Effector memory CD4-positive, alpha-beta T cell (primary cell): ENCODE measurements around the gene CTSA.

Source experiments
- DNase-seq, 3 donors: peaks; one replicate each; pipeline ENCODE4 v3.0.0-alpha.2; 2020
- H3K27ac ChIP-seq: 2 replicates; pipeline ENCODE4 v1.7.0; 2013; ENCODE audit warnings: mild to moderate bottlenecking, low read length, moderate library complexity; ENCODE audit not compliant: insufficient read depth, poor library complexity, severe bottlenecking
- H3K27me3 ChIP-seq: replicated peaks from 2 replicates; pipeline ENCODE4 v1.7.0; 2013; ENCODE audit warnings: mild to moderate bottlenecking, low read length; ENCODE audit not compliant: insufficient read depth, control insufficient read depth, poor library complexity, severe bottlenecking
- H3K36me3 ChIP-seq: 2 replicates; pipeline ENCODE4 v1.7.0; 2013; ENCODE audit warnings: mild to moderate bottlenecking, low read length, moderate library complexity; ENCODE audit not compliant: control insufficient read depth, insufficient read depth
- H3K4me1 ChIP-seq: 2 replicates; pipeline ENCODE4 v1.7.0; 2013; ENCODE audit warnings: low read length, mild to moderate bottlenecking; ENCODE audit not compliant: control insufficient read depth, insufficient read depth, poor library complexity, severe bottlenecking
- H3K4me3 ChIP-seq: 2 replicates; pipeline ENCODE4 v1.7.0; 2013; ENCODE audit warnings: low read length, low read depth, mild to moderate bottlenecking; ENCODE audit not compliant: insufficient read depth, poor library complexity, severe bottlenecking
- H3K9me3 ChIP-seq: 2 replicates; pipeline ENCODE4 v1.7.0; 2013; ENCODE audit warnings: mild to moderate bottlenecking, low read length, moderate library complexity; ENCODE audit not compliant: control insufficient read depth

Gene CTSA

GRCh38 chr20:45905505-45906079 is 14.5 kb downstream of the CTSA start:
- no peak overlapping the region for H3K27ac ChIP-seq
- no peak for DNase-seq
- no peaks in the 10 kb centered on the region for H3K4me1 ChIP-seq
- no peaks in the 10 kb centered on the region for H3K27me3 ChIP-seq
- no peak overlapping the region for H3K4me3 ChIP-seq
- H3K36me3 ChIP-seq, result no peaks in the 10 kb centered on the region
- no peaks in the 10 kb centered on the region for H3K9me3 ChIP-seq

- Histone ChIP-seq H3K9me3 (no peaks in the 10 kb centered on the region), H3K27ac (no peak overlapping the region), H3K4me1 (peaks cover 13% of the 10 kb centered on the region), H3K36me3 (no peaks in the 10 kb centered on the region), H3K27me3 (no peaks in the 10 kb centered on the region), H3K4me3 (no peak overlapping the region)
- no peak for DNase-seq
These were observed 16.2 kb downstream of the CTSA start for GRCh38 chr20:45907219-45907948.

- no peaks in the 10 kb centered on the region for H3K36me3 ChIP-seq
- peaks cover 14% of the 10 kb centered on the region for H3K4me1 ChIP-seq
- H3K9me3 ChIP-seq, result no peaks in the 10 kb centered on the region
- DNase-seq, result no peak
- no peak overlapping the region for H3K4me3 ChIP-seq
- H3K27me3 ChIP-seq, result no peaks in the 10 kb centered on the region
- H3K27ac ChIP-seq, result no peak overlapping the region
These were observed 16.9 kb downstream of the CTSA start for GRCh38 chr20:45908084-45908483.

- H3K4me1 ChIP-seq, result peaks cover 14% of the 10 kb centered on the region
- no peaks in the 10 kb centered on the region for H3K27me3 ChIP-seq
- no peak overlapping the region for H3K4me3 ChIP-seq
- H3K36me3 ChIP-seq, result no peaks in the 10 kb centered on the region
- H3K9me3 ChIP-seq, result no peaks in the 10 kb centered on the region
- no peak for DNase-seq
- no peak overlapping the region for H3K27ac ChIP-seq
These were observed 18.2 kb downstream of the CTSA start for GRCh38 chr20:45909336-45909808.

GRCh38 chr20:45909817-45910669 is 18.9 kb downstream of the CTSA start:
- Histone ChIP-seq H3K27ac (no peak overlapping the region), H3K27me3 (no peaks in the 10 kb centered on the region), H3K36me3 (no peaks in the 10 kb centered on the region), H3K4me3 (no peak overlapping the region), H3K4me1 (peaks cover 14% of the 10 kb centered on the region), H3K9me3 (no peaks in the 10 kb centered on the region)
- DNase-seq, result no peak

GRCh38 chr20:45910670-45911485 is 19.7 kb downstream of the CTSA start:
- Histone ChIP-seq H3K36me3 (no peaks in the 10 kb centered on the region), H3K9me3 (no peaks in the 10 kb centered on the region), H3K27ac (no peak overlapping the region), H3K27me3 (no peaks in the 10 kb centered on the region), H3K4me1 (peaks cover 14% of the 10 kb centered on the region), H3K4me3 (peak overlapping the region; percentile 57)
- peak; percentile 77 to 83 (median 81) for DNase-seq

- Histone ChIP-seq H3K4me3 (peak within 1 kb of the TSS; percentile 57), H3K27me3 (no peaks in the 10 kb centered on the region), H3K36me3 (no peaks in the 10 kb centered on the region), H3K4me1 (peaks cover 14% of the 10 kb centered on the region), H3K9me3 (no peaks in the 10 kb centered on the region), H3K27ac (no peak within 1 kb of the TSS)
- peak in 2 of 3 donors; percentile 16 to 27 for DNase-seq
These were observed 20.6 kb downstream of the CTSA start, which contains the start of gene PLTP for GRCh38 chr20:45911486-45912343. Gene PLTP (minus strand): TSS chr20:45912155. CDS start chr20:45911452, 703 bp downstream.

GRCh38 chr20:45912344-45912682 is 21.2 kb downstream of the CTSA start:
- Histone ChIP-seq H3K4me3 (peak overlapping the region; percentile 57), H3K27ac (no peak overlapping the region), H3K36me3 (no peaks in the 10 kb centered on the region), H3K4me1 (peaks cover 14% of the 10 kb centered on the region), H3K9me3 (no peaks in the 10 kb centered on the region), H3K27me3 (no peaks in the 10 kb centered on the region)
- no peak for DNase-seq

GRCh38 chr20:45913116-45913515 is 22.0 kb downstream of the CTSA start:
- no peak for DNase-seq
- Histone ChIP-seq H3K9me3 (no peaks in the 10 kb centered on the region), H3K27ac (no peak overlapping the region), H3K36me3 (no peaks in the 10 kb centered on the region), H3K4me1 (peaks cover 14% of the 10 kb centered on the region), H3K27me3 (no peaks in the 10 kb centered on the region), H3K4me3 (no peak overlapping the region)
